NCI-H1105 (cell line): ENCODE data around the gene PTAFR.
"Not testable (repeated sequence)": the region's sequence is repeated elsewhere in the genome, so short reads cannot be mapped to it uniquely, and the experiment has no call there.

Experiments
- DNase-seq: peaks from one replicate; lab custom pipeline; 2025; lab: John Stamatoyannopoulos, UW

PTAFR gene

GRCh38 chr1:28145728-28146127 lies 30.8 kb downstream of the PTAFR start:
- DNase-seq = no peak

- no peak for DNase-seq
Measured at GRCh38 chr1:28144203-28145135, 32.0 kb downstream of the PTAFR start.

GRCh38 chr1:28143496-28144202 lies 32.8 kb downstream of the PTAFR start:
- no peak for DNase-seq

GRCh38 chr1:28141685-28142084 lies 34.8 kb downstream of the PTAFR start:
- no peak for DNase-seq

GRCh38 chr1:28139866-28140265 lies 36.6 kb downstream of the PTAFR start:
- DNase-seq = not testable (repeated sequence)

GRCh38 chr1:28139025-28139712 lies 37.3 kb downstream of the PTAFR start:
- DNase-seq = no peak

GRCh38 chr1:28136922-28137613 lies 39.4 kb downstream of the PTAFR start:
- no peak for DNase-seq

GRCh38 chr1:28136169-28136921 lies 40.1 kb downstream of the PTAFR start:
- no peak for DNase-seq

GRCh38 chr1:28135371-28136168 lies 40.9 kb downstream of the PTAFR start:
- DNase-seq = no peak

GRCh38 chr1:28134651-28135207 lies 41.8 kb downstream of the PTAFR start:
- no peak for DNase-seq

- DNase-seq = no peak
Measured at GRCh38 chr1:28132171-28133167, 44.0 kb downstream of the PTAFR start.

- DNase-seq = no peak
Measured at GRCh38 chr1:28130901-28131300, 45.6 kb downstream of the PTAFR start.

- DNase-seq = no peak
Measured at GRCh38 chr1:28129150-28129549, 47.3 kb downstream of the PTAFR start.

- DNase-seq = no peak
Measured at GRCh38 chr1:28127617-28128257, 48.8 kb downstream of the PTAFR start.

- no peak for DNase-seq
Measured at GRCh38 chr1:28126783-28127490, 49.6 kb downstream of the PTAFR start.

- no peak for DNase-seq
Measured at GRCh38 chr1:28126212-28126611, 50.3 kb downstream of the PTAFR start.

GRCh38 chr1:28123461-28123961 lies 53.0 kb downstream of the PTAFR start:
- DNase-seq = no peak
